A673 (cell line): ENCODE data around the gene CDC42EP2. TPM values are rescaled to one million over a fixed set of nuclear protein-coding genes. Genes with fewer than 3 reads are reported as not detected.

ENCODE experiments used
- BruUV-seq: library from RNA; stranded (reverse); fragments of 400-500 nt; replicated peaks from 2 replicates; lab custom pipeline; 2021; lab: Mats Ljungman, UMichigan
- CTCF ChIA-PET: fragments of 300-600 bp; sonication (Branson Sonifier 250); formaldehyde crosslinking; loops from one replicate; lab custom pipeline; 2022; ENCODE audit warnings: antibody characterized with exemption; lab: Charles Lee
- POLR2A ChIA-PET: fragments of 300-600 bp; sonication (Branson Sonifier 250); formaldehyde crosslinking; loops from one replicate; lab custom pipeline; 2022; ENCODE audit warnings: antibody characterized with exemption; ENCODE audit not compliant: low non-redundant PET; lab: Charles Lee
- DNase-seq: peaks from one replicate; pipeline ENCODE4 v3.0.0-alpha.2; 2015; ENCODE audit warnings: low spot score
- H3K27ac ChIP-seq: fragments of 200-600 bp; sonication (generic); 2 replicates; pipeline ENCODE4 v1.5.1; 2016; ENCODE audit warnings: mixed run types, low read depth, mild to moderate bottlenecking, mixed read lengths, antibody characterized with exemption, low read length; ENCODE audit not compliant: poor library complexity, severe bottlenecking
- H3K27me3 ChIP-seq: fragments of 200-600 bp; sonication (generic); replicated peaks from 2 replicates; pipeline ENCODE4 v1.6.1; 2017; ENCODE audit warnings: mixed run types, low read depth, mild to moderate bottlenecking, mixed read lengths, antibody characterized with exemption, low read length; ENCODE audit not compliant: insufficient read depth, poor library complexity
- H3K36me3 ChIP-seq: fragments of 200-600 bp; sonication (generic); 2 replicates; pipeline ENCODE4 v1.6.1; 2016; ENCODE audit warnings: mixed run types, mild to moderate bottlenecking, mixed read lengths, antibody characterized with exemption, low read length; ENCODE audit not compliant: insufficient read depth, poor library complexity, severe bottlenecking
- H3K4me1 ChIP-seq: fragments of 200-600 bp; sonication (generic); 2 replicates; pipeline ENCODE4 v1.6.1; 2017; ENCODE audit warnings: mixed run types, mild to moderate bottlenecking, mixed read lengths, antibody characterized with exemption, low read length; ENCODE audit not compliant: insufficient read depth, poor library complexity, severe bottlenecking
- H3K4me3 ChIP-seq: fragments of 200-600 bp; sonication (generic); 2 replicates; pipeline ENCODE4 v1.5.1; 2016; ENCODE audit warnings: low read depth, mixed run types, mild to moderate bottlenecking, mixed read lengths, low read length; ENCODE audit not compliant: poor library complexity, severe bottlenecking
- H3K9me3 ChIP-seq: fragments of 200-600 bp; sonication (generic); 2 replicates; pipeline ENCODE4 v1.6.1; 2016; ENCODE audit warnings: mixed run types, low read depth, mild to moderate bottlenecking, mixed read lengths, antibody characterized with exemption, low read length; ENCODE audit not compliant: poor library complexity, severe bottlenecking
- EZH2 ChIP-seq: fragments of 200-600 bp; sonication (generic); IDR thresholded peaks from 2 replicates; pipeline ENCODE4 v1.6.1; 2017; ENCODE audit warnings: borderline replicate concordance, low read depth, mild to moderate bottlenecking, mixed read lengths, antibody characterized with exemption, low read length; ENCODE audit not compliant: poor library complexity, severe bottlenecking
- intact Hi-C: fragments of 100-400 bp; cut with micrococcal nuclease; formaldehyde crosslinking; loops from one replicate; pipeline ENCODE4 v1.10.0; 2022; ENCODE audit not compliant: unreplicated experiment
- total RNA-seq: library from RNA; stranded (reverse); gene quantifications from 2 replicates; pipeline ENCODE4 v1.2.3, GENCODE V29; 2021
- TF ChIP-seq, protein P1 (sequence below): fragments of 300-800, 200-600 bp; sonication (generic); conservative IDR thresholded peaks from 2 replicates; pipeline ENCODE4 v1.5.1; 2017; ENCODE audit warnings: low read depth, mild to moderate bottlenecking, antibody characterized with exemption, low read length, moderate library complexity, mixed read lengths

Gene CDC42EP2
- total RNA-seq, 1 experiment from 2014 or later: 4.8 TPM

- ChIA-PET CTCF (no interaction called here), POLR2A (no interaction called here)
- intact Hi-C loops: no loop called here
- TF ChIP-seq EZH2: no peak
- TF ChIP-seq, protein P1, sequence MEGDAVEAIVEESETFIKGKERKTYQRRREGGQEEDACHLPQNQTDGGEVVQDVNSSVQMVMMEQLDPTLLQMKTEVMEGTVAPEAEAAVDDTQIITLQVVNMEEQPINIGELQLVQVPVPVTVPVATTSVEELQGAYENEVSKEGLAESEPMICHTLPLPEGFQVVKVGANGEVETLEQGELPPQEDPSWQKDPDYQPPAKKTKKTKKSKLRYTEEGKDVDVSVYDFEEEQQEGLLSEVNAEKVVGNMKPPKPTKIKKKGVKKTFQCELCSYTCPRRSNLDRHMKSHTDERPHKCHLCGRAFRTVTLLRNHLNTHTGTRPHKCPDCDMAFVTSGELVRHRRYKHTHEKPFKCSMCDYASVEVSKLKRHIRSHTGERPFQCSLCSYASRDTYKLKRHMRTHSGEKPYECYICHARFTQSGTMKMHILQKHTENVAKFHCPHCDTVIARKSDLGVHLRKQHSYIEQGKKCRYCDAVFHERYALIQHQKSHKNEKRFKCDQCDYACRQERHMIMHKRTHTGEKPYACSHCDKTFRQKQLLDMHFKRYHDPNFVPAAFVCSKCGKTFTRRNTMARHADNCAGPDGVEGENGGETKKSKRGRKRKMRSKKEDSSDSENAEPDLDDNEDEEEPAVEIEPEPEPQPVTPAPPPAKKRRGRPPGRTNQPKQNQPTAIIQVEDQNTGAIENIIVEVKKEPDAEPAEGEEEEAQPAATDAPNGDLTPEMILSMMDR: no peak
- Histone ChIP-seq H3K36me3 (peaks cover 90% of the 10 kb centered on the region), H3K27ac (no peak overlapping the region), H3K4me3 (no peak overlapping the region), H3K27me3 (no peaks in the 10 kb centered on the region), H3K4me1 (peaks cover 25% of the 10 kb centered on the region), H3K9me3 (no peaks in the 10 kb centered on the region)
- no peak for DNase-seq
- no TSS peak for BruUV-seq
Observed at GRCh38 chr11:65280646-65281045, 34.0 kb upstream of the CDC42EP2 start.

- Histone ChIP-seq H3K36me3 (peaks cover 84% of the 10 kb centered on the region), H3K4me3 (no peak overlapping the region), H3K9me3 (no peaks in the 10 kb centered on the region), H3K4me1 (peaks cover 26% of the 10 kb centered on the region), H3K27me3 (no peaks in the 10 kb centered on the region), H3K27ac (no peak overlapping the region)
- intact Hi-C loops: no loop called here
- no TSS peak for BruUV-seq
- TF ChIP-seq, protein P1: no peak
- no peak for TF ChIP-seq EZH2
- DNase-seq: no peak
- ChIA-PET CTCF (interaction anchor here (0.6 to 1.3 kb wide), 2 partner anchors 43 to 45 kb away, joined by 3 read pairs; no protein-coding TSS in a partner anchor), POLR2A (no interaction called here)
Observed at GRCh38 chr11:65286686-65287085, 28.0 kb upstream of the CDC42EP2 start.

DNA sequence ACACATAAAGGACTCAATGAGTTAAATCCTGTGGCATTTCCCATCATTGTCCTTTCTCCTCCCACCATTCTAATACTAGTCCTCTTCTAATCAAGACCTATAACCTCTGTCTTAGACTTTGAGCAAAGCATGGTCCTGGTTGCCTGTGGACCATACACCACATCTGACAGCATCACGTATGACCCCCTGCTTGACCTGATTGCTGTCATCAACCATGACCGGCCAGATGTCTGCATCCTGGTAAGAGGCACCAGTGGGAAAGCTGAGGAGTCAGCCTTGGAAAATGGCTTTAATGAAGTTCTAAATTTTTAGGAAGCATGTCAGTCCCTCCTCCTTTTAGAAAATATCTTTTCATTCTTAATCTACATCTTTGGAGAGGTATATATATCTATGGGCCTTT is 27.1 kb upstream of the CDC42EP2 start:
- peaks cover 80% of the 10 kb centered on the region for H3K36me3 ChIP-seq
- H3K9me3 ChIP-seq: no peaks in the 10 kb centered on the region
- H3K27me3 ChIP-seq: no peaks in the 10 kb centered on the region
- TF ChIP-seq EZH2: no peak
- TF ChIP-seq, protein P1: no peak
- ChIA-PET CTCF (no interaction called here), POLR2A (no interaction called here)
- intact Hi-C loops: no loop called here
- H3K4me3 ChIP-seq: no peak overlapping the region
- BruUV-seq: no TSS peak
- no peak overlapping the region for H3K27ac ChIP-seq
- DNase-seq: no peak
- H3K4me1 ChIP-seq: peaks cover 35% of the 10 kb centered on the region
